HCT116 (cell line): ENCODE results near the gene MMP28. TPM values are rescaled to one million over a fixed set of nuclear protein-coding genes. Genes with fewer than 3 reads are reported as not detected.

Experiments used
- ATAC-seq: fragments of 200-7000 bp; cut with Tn5 transposase; 2 replicates; pipeline ENCODE4 v1.9.1; 2020; ENCODE audit warnings: mild to moderate bottlenecking, moderate library complexity
- BruUV-seq: library from RNA; stranded (reverse); fragments of 400-500 nt; replicated peaks from 2 replicates; lab custom pipeline; 2021; lab: Mats Ljungman, UMichigan
- CTCF ChIA-PET: fragments of 300-600 bp; sonication (Branson Sonifier 250); formaldehyde crosslinking; loops from one replicate; lab custom pipeline; 2021; ENCODE audit warnings: antibody characterized with exemption; lab: Charles Lee
- POLR2A ChIA-PET: fragments of 300-600, 350-600 bp; sonication (Branson Sonifier 250); formaldehyde crosslinking; loops from one replicate; lab custom pipeline; 2021; ENCODE audit warnings: antibody characterized with exemption; lab: Charles Lee
- RAD21 ChIA-PET, 2 experiments: fragments of 300-600 bp; sonication (Branson Sonifier 250); formaldehyde crosslinking; loops; one replicate each; lab custom pipeline; 2023; ENCODE audit warnings: low total read pairs in 2 of 2; ENCODE audit not compliant: uncharacterized antibody in 2 of 2, unreplicated experiment in 2 of 2, low non-redundant PET in 1 of 2; lab: Charles Lee
- DNase-seq: peaks from one replicate; pipeline ENCODE4 v3.0.0-alpha.2; 2010; ENCODE audit warnings: low read depth, low spot score
- H2AFZ ChIP-seq: fragments of 200-600 bp; shearing (Covaris generic), sonication (generic); 2 replicates; pipeline ENCODE4 v1.6.1; 2017; ENCODE audit warnings: low read depth, mixed run types, mixed read lengths, antibody characterized with exemption, low read length; ENCODE audit not compliant: poor library complexity, severe bottlenecking
- H3K27ac ChIP-seq: 2 replicates; pipeline ENCODE4 v1.5.1; 2012; ENCODE audit warnings: low read depth, low read length
- H3K27me3 ChIP-seq: fragments of 200-600 bp; sonication (generic); 2 replicates; pipeline ENCODE4 v1.6.1; 2016; ENCODE audit warnings: mixed run types, low read length, mixed read lengths; ENCODE audit not compliant: insufficient read depth
- H3K36me3 ChIP-seq, 2 experiments: fragments of 200-500 bp in 1 of 2; fragments of 200-600 bp in 1 of 2; sonication (Bioruptor generic) in 1 of 2; sonication (generic) in 1 of 2; 2 replicates each; pipeline versions ENCODE4 v1.5.1 to v1.6.1; 2014 to 2016; ENCODE audit warnings: low read length in 2 of 2, inconsistent platforms in 1 of 2, mixed read lengths in 1 of 2, mixed run types in 1 of 2; ENCODE audit not compliant: insufficient read depth in 2 of 2, control insufficient read depth in 1 of 2
- H3K4me1 ChIP-seq, 2 experiments: fragments of 200-600 bp in 1 of 2; sonication (generic) in 1 of 2; 2 replicates each; pipeline versions ENCODE4 v1.5.1 to v1.6.1; 2012 to 2017; ENCODE audit warnings: low read length in 2 of 2, inconsistent platforms in 1 of 2, mild to moderate bottlenecking in 1 of 2, mixed read lengths in 1 of 2, mixed run types in 1 of 2, moderate library complexity in 1 of 2; ENCODE audit not compliant: insufficient read depth in 2 of 2, control insufficient read depth in 1 of 2
- H3K4me2 ChIP-seq: fragments of 200-600 bp; sonication (generic); 2 replicates; pipeline ENCODE4 v1.6.1; 2017; ENCODE audit warnings: mixed run types, low read length, mixed read lengths
- H3K4me3 ChIP-seq, 2 experiments: fragments of 200-600 bp in 1 of 2; sonication (generic) in 1 of 2; replicated peaks in 1 of 2; 2 replicates each; pipeline ENCODE4 v1.5.1; 2011 to 2016; ENCODE audit warnings: low read length in 2 of 2, control low read depth in 1 of 2, low read depth in 1 of 2, mild to moderate bottlenecking in 1 of 2, mixed read lengths in 1 of 2, mixed run types in 1 of 2
- H3K79me2 ChIP-seq: fragments of 200-600 bp; sonication (generic); 2 replicates; pipeline ENCODE4 v1.6.1; 2017; ENCODE audit warnings: mild to moderate bottlenecking, mixed run types, low read length, moderate library complexity, mixed read lengths; ENCODE audit not compliant: insufficient read depth
- H3K9ac ChIP-seq: fragments of 200-600 bp; sonication (generic); 2 replicates; pipeline ENCODE4 v1.6.1; 2016; ENCODE audit warnings: low read length, mixed read lengths
- H3K9me2 ChIP-seq: fragments of 200-600 bp; sonication (generic), shearing (Covaris generic); 2 replicates; pipeline ENCODE4 v1.6.1; 2017; ENCODE audit warnings: mixed run types, mild to moderate bottlenecking, moderate library complexity; ENCODE audit not compliant: insufficient read depth
- H3K9me3 ChIP-seq, 2 experiments: fragments of 200-500 bp in 1 of 2; fragments of 200-600 bp in 1 of 2; sonication (Bioruptor generic) in 1 of 2; sonication (generic) in 1 of 2; 2 replicates each; pipeline ENCODE4 v1.6.1; 2014 to 2017; ENCODE audit warnings: low read length in 2 of 2, mixed read lengths in 2 of 2, inconsistent platforms in 1 of 2, low read depth in 1 of 2, mild to moderate bottlenecking in 1 of 2, mixed run types in 1 of 2, moderate library complexity in 1 of 2; ENCODE audit not compliant: control insufficient read depth in 1 of 2, insufficient read depth in 1 of 2
- H4K20me1 ChIP-seq: fragments of 200-600 bp; sonication (generic), shearing (Covaris generic); 2 replicates; pipeline ENCODE4 v1.6.1; 2017; ENCODE audit warnings: mixed run types, mild to moderate bottlenecking, moderate library complexity; ENCODE audit not compliant: insufficient read depth
- CBX3 ChIP-seq: IDR thresholded peaks from 2 replicates; pipeline ENCODE4 v1.6.1; 2012; ENCODE audit warnings: low read depth
- CEBPB ChIP-seq: IDR thresholded peaks from 2 replicates; pipeline ENCODE4 v1.6.1; 2012; ENCODE audit warnings: low read depth
- EZH2 ChIP-seq: fragments of 200-600 bp; sonication (generic); IDR thresholded peaks from 2 replicates; pipeline ENCODE4 v1.6.1; 2017; ENCODE audit warnings: antibody characterized with exemption, mixed run types
- EZH2phosphoT487 ChIP-seq: fragments of 200-600 bp; IDR thresholded peaks from 2 replicates; pipeline ENCODE4 v1.6.1; 2018; ENCODE audit warnings: antibody characterized with exemption, borderline replicate concordance
- FOSL1 ChIP-seq: IDR thresholded peaks from 2 replicates; pipeline ENCODE4 v1.6.1; 2012; ENCODE audit warnings: low read depth
- JUND ChIP-seq: IDR thresholded peaks from 2 replicates; pipeline ENCODE4 v1.6.1; 2012
- RAD21 ChIP-seq: IDR thresholded peaks from 2 replicates; pipeline ENCODE4 v1.6.1; 2012; ENCODE audit warnings: low read depth, mild to moderate bottlenecking
- SIN3A ChIP-seq: IDR thresholded peaks from 2 replicates; pipeline ENCODE4 v1.6.1; 2012; ENCODE audit warnings: low read depth
- SP1 ChIP-seq: IDR thresholded peaks from 2 replicates; pipeline ENCODE4 v1.6.1; 2012; ENCODE audit warnings: low read depth
- SRF ChIP-seq: IDR thresholded peaks from 2 replicates; pipeline ENCODE4 v1.6.1; 2012; ENCODE audit warnings: low read depth
- TCF7L2 ChIP-seq: IDR thresholded peaks from 2 replicates; pipeline ENCODE4 v1.7.0; 2011; ENCODE audit warnings: borderline replicate concordance, inconsistent platforms; ENCODE audit not compliant: insufficient read depth, insufficient read length; ENCODE audit errors: extremely low read depth
- ZFX ChIP-seq: fragments of 450-650 bp; IDR thresholded peaks from 2 replicates; pipeline ENCODE4 v1.6.1; 2017
- intact Hi-C: fragments of 100-400 bp; cut with micrococcal nuclease; formaldehyde crosslinking; loops from 2 replicates; pipeline ENCODE4 v1.10.0; 2022
- total RNA-seq: library from RNA; stranded (reverse); gene quantifications from one replicate; pipeline ENCODE4 v1.2.1, GENCODE V29; 2021; ENCODE audit not compliant: unreplicated experiment
- TF ChIP-seq, protein P1 (sequence below): IDR thresholded peaks from 2 replicates; pipeline ENCODE4 v1.6.1; 2011; ENCODE audit warnings: mild to moderate bottlenecking, low read length, moderate library complexity; ENCODE audit not compliant: insufficient replicate concordance; ENCODE audit errors: extremely low read depth

The MMP28 gene
- total RNA-seq, 1 experiment from 2014 or later, result 2.6 TPM

DNA sequence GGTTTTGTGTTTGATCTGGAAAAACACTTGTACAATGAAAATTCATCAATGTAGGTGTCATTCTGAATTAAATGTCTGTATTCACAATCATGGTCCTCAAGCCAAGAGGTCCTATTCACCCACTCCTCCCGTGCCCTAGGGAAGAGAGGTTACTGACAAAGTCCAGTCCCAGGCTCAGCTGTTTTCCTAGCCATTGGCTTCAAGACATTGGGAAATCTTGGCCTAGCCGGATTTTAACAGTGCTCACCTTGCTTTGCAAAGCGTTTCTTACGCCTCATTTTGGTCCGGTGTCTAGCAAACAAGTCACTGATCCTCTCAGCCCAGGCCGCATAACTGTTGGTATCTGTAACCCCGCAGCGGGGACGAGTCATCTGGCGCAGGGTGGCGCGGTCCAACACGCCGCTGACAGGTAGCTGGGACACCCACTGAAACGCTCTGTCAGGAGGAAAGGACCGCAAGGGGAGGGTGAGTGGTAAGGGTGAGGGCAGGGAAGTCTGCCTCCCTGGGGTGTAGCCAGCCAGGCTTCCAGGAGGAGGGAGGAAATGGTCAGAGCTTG is 16.7 kb downstream of the MMP28 start:
- ChIA-PET POLR2A (no interaction called here), RAD21 (no interaction called here), CTCF (interaction anchor here (0.9 to 2.1 kb wide), 2 partner anchors 8 to 12 kb away, joined by 3 to 6 read pairs; no protein-coding TSS in a partner anchor)
- H3K36me3 ChIP-seq, result no peaks in the 10 kb centered on the region
- H3K9me2 ChIP-seq, result no peaks in the 10 kb centered on the region
- no peak overlapping the region for H3K4me3 ChIP-seq
- DNase-seq, result no peak
- no peak overlapping the region for H3K27ac ChIP-seq
- 0 out of 2 replicates have a peak, but pooled peaks cover 3% of the 10 kb centered on the region for H3K27me3 ChIP-seq
- H3K79me2 ChIP-seq, result no peaks in the 10 kb centered on the region
- no peaks in the 10 kb centered on the region for H3K9me3 ChIP-seq
- BruUV-seq, result no TSS peak
- intact Hi-C loops, result no loop called here
- no peak overlapping the region for H3K4me2 ChIP-seq
- H2AFZ ChIP-seq, result no peak overlapping the region
- TF ChIP-seq EZH2 (no peak), SIN3A (no peak), RAD21 (no peak)
- no peak for ATAC-seq
- no peak overlapping the region for H3K9ac ChIP-seq
- peaks cover 7% of the 10 kb centered on the region in 2 experiments; a peak in 3 of 4 replicates for H3K4me1 ChIP-seq
- H4K20me1 ChIP-seq, result no peaks in the 10 kb centered on the region

DNA sequence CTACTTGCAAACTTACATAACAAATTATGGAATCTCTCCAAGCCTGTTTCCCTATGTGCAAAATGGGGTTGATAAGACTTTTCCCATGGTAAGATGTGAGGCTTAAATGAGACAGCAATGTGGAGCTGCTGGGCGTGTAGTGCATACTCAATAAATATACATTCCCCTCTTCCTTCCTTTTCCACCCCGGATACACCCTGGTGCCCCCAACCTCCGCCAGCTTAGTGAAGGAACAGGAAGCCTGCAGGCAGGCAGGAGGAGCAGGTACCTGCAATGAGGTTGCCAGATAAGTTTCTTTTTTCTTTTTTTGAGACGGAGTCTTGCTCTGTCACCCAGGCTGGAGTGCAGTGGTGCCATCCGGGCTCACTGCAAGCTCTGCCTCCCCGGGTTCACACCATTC is 19.9 kb downstream of the MMP28 start:
- ChIA-PET RAD21 (no interaction called here), CTCF (no interaction called here), POLR2A (no interaction called here)
- Histone ChIP-seq H3K79me2 (no peaks in the 10 kb centered on the region), H4K20me1 (no peaks in the 10 kb centered on the region), H3K36me3 (no peaks in the 10 kb centered on the region), H3K4me1 (no peaks in the 10 kb centered on the region), H2AFZ (no peak overlapping the region), H3K9me3 (no peaks in the 10 kb centered on the region), H3K4me2 (no peak overlapping the region), H3K9me2 (no peaks in the 10 kb centered on the region), H3K9ac (no peak overlapping the region), H3K4me3 (no peak overlapping the region), H3K27me3 (no peaks in the 10 kb centered on the region), H3K27ac (no peak overlapping the region)
- TF ChIP-seq JUND (no peak), CEBPB (no peak), EZH2phosphoT487 (no peak), FOSL1 (no peak), EZH2 (no peak), CBX3 (no peak), SP1 (no peak), ZFX (no peak), TCF7L2 (no peak), SRF (no peak)
- TF ChIP-seq, protein P1, sequence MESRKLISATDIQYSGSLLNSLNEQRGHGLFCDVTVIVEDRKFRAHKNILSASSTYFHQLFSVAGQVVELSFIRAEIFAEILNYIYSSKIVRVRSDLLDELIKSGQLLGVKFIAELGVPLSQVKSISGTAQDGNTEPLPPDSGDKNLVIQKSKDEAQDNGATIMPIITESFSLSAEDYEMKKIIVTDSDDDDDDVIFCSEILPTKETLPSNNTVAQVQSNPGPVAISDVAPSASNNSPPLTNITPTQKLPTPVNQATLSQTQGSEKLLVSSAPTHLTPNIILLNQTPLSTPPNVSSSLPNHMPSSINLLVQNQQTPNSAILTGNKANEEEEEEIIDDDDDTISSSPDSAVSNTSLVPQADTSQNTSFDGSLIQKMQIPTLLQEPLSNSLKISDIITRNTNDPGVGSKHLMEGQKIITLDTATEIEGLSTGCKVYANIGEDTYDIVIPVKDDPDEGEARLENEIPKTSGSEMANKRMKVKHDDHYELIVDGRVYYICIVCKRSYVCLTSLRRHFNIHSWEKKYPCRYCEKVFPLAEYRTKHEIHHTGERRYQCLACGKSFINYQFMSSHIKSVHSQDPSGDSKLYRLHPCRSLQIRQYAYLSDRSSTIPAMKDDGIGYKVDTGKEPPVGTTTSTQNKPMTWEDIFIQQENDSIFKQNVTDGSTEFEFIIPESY, result no peak
- no TSS peak for BruUV-seq
- no peak for ATAC-seq
- no peak for DNase-seq
- intact Hi-C loops, result no loop called here
